Erythroblast (primary cell): ENCODE data around the gene FNDC3B.

ENCODE experiments used
- DNase-seq, 2 experiments: peaks; one replicate each; lab custom pipeline; 2025; lab: John Stamatoyannopoulos, UW
- GATA1 ChIP-seq: IDR thresholded peaks from 2 replicates; pipeline ENCODE4 v1.6.1; 2011; ENCODE audit warnings: low read depth, mild to moderate bottlenecking, control low read depth, low read length, moderate library complexity
- POLR2A ChIP-seq: IDR thresholded peaks from 2 replicates; pipeline ENCODE4 v1.6.1; 2011; ENCODE audit warnings: mild to moderate bottlenecking, low read length

FNDC3B gene

DNA sequence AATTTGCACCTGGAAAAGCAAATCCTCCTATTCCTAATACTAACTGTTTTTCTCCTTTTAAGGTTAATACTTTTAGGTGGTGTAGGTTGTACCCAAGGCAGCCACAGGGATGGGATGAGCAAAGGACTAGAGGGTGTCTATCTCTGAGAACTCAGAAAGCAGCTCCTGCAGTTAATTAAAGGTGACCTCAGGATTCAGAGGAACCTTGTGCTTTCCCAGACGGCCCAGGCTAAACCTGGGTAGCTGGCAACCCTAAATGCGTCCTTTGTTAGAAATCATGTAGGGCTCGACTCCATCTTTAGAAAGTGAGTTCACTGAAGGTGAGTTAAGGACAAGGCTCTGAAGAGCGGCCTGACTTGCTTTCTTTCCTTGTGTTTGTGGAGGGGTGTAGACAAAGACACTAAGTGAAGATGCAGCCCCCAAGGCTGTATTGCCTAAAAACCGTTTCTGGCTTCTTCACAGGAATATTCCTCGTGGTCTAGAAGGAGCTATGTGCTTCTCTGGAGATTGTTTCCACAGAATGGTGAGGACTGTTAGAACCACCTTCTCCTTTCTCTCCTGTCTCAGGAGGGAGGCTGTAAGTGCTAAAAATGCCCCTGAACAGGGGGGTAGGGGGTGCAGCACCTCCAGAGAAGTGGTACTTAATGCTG is 14.9 kb downstream of the FNDC3B start:
- no peak for DNase-seq
- TF ChIP-seq POLR2A = no peak
- TF ChIP-seq GATA1 = no peak

DNA sequence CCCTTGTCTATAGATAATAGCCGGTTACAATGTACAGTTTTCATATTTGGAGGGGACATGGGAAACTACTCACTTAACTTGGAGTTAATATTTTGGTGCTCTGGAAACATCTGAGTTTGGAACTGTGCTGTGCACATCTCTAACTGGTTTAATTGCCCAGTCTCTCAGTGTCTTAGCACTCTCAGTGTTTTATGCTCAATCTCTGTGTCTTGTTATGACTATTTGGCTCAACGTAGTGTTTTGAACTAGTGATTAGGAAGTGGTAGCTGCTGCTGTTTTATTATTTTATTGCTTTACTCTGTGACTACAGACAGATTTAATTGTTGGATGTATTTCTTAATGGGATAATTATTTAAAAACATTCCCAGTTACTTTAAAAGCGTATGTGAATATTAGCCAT is 17.0 kb downstream of the FNDC3B start:
- TF ChIP-seq POLR2A = no peak
- TF ChIP-seq GATA1 = no peak
- DNase-seq = no peak

DNA sequence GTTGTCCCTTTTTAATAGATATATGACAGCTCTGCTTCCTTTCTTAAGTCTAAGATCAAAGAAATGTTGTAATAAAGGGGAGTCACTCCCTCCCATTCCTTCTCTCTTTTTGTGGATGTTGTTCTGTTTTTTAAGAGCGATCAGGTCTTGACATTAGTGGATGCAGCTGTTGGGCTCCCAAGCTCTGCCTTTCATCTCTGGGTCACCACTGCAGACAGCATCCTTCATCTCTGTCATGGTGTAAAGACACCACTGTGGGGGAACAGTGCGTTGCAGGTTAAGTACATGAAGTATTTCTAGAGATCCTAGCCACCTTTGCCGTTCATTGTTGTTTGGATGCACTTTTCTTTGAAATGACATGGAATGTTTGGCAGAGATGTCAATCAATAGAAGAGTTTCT is 17.7 kb downstream of the FNDC3B start:
- DNase-seq = no peak
- TF ChIP-seq GATA1 (no peak), POLR2A (no peak)

DNA sequence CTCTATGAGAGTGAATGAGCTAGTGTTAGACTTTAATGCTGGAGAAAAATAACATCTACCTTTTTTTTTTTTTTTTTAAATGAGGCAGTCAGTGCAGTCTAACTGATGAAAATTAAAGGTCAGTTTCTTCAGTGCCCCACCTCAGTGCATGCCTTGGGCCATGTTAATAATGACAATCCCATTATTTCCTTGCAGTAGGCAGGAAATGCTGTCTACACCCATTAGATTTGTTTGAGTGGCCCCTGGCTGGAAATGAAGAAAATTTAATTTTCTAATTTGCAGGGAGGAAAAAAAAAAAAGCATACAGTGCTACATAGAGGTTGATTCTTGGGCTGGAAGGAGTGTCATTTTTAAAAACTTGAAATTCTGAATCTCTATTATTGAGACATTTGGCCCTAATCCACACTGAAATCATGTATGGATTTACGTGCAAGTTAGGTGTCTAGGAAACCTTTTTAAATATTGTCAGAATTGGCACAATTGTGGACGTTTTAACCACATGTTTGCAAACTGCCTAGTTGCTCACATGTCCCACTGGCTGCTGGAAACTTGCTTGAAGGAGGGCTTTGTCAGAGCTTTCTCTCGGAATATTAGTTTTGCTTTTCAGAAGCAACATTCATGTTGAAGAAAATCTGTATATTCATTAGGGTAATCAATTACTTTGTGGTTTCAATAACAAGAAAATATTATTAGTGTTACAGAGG is 18.4 kb downstream of the FNDC3B start:
- TF ChIP-seq GATA1 (no peak), POLR2A (no peak)

DNA sequence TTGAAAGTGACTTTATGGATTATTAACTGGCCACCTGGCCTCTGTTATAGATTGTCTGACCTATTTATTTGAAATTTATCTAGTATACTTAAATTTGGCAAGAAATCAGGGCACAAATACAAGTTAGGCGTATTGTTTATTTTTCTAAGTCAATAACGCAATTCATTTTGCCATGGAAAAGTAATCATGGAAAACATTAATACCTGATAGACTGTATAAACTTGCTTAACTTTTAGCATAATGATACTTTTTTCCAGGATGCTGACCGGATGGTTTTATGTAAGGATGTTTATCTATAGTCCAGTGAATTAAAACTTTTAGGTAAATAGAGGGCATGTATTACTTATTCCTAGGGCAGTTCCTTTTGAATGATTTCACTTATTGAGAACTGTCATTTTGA is 20.2 kb downstream of the FNDC3B start:
- TF ChIP-seq POLR2A (no peak), GATA1 (no peak)
- DNase-seq = no peak

More for the DNA sequence above, 18.4 kb downstream of the FNDC3B start:
- DNase-seq = no peak

DNA sequence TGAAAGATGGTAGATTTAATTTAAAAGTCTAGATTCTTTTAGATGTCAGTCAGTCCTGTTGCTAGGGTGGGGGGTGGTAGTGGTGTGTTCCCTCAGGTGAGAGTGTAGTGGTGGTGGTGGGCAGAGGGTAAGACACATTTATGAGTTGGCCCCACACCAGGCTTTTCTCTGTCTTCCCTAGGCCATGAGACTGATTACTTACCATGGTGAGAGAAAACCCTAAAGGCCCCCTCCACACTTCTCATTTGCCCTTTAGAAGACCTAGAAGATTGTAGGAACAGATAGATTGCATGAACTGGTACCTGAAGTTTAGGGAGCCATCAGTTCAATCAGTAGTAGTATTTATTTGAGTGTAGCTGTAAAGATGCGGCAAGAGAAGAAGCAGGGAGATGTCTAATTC is 20.9 kb downstream of the FNDC3B start:
- DNase-seq = no peak
- no peak for TF ChIP-seq GATA1
- no peak for TF ChIP-seq POLR2A

DNA sequence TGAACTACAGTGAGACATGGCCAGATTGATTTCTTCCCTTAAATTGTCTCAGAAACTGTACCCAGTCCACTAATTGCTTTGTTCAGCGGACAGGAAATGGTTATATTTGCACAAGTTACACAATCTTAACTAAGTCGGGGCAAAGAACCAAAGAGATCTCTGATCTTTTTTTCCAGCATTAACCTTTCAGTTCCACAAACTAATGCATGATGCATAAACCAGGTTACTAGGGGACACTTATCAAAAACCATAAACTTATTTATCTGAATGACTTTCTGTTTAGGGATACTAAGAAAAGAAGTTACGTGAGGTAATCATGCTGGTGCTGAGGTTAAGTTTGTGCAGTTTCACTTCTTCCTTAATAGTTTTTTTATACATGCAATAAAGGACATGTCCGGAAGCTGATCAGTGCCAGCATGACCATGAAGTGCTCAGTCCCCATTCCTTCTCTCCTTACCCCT is 22.4 kb downstream of the FNDC3B start:
- no peak for DNase-seq
- TF ChIP-seq POLR2A = no peak
- TF ChIP-seq GATA1 = no peak

DNA sequence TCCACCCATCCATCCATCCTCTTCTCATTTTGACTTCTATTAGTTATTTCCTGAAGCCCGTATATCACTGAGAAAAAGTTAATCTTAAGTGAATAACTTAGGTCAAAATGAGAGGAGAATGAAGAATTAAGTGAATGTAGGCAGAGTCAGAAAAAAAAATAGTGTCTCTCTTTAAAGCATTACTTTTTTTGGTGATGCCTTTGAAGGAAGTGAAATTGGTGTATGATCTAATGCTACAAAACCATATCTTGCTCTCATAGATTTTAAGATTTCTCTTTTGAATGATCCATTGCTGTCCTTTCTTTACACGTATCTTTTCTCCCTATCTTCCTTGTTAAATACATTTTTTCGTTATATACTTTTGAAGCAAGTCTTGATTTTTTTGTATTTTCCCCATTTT is 23.4 kb downstream of the FNDC3B start:
- TF ChIP-seq GATA1 (no peak), POLR2A (no peak)
- DNase-seq = no peak

DNA sequence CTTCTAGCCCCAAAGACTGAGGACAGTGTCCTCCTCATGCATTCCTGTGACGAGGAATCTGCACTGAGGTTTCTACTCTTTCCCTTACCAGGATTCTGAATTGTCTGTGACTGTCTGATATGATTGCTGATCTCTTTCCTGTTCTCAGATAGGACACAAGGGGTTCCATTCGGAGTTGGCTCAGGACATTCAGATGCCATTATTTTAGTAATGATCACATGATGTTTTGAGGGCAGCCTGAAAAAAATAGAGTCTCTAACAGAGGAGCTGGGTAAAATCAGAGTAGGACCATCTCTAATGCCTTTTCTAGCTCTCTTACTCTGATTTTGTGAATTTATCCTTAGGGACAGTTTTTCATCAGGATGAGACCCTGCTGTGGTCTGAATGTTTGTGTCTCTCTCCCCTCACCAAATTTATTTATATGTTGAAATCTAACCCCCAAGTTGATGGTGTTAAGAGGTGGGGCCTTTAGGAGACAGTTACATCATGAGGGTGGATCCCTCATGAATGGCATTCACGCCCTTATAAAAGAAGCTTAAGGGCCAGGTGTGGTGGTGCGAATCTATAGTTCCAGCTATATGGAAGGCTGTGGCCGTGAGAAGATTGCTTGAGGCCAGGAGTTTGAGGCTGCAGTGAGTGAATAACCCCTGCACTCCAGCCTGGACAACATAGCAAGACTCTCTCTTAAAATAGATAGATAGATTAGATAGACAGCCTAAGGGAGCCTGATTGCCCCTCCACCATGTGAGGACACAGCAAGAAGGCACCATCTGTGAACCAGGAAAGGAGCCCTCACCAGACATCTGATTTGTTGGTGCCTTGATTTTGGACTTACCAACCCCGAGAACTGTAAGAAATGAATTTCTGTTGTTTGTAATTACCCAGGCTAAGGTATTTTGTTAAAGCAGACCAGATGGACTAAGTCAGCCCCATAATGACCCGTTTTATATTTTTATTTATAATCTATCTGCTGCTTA is 24.4 kb downstream of the FNDC3B start:
- DNase-seq = no peak
- no peak for TF ChIP-seq POLR2A
- no peak for TF ChIP-seq GATA1

DNA sequence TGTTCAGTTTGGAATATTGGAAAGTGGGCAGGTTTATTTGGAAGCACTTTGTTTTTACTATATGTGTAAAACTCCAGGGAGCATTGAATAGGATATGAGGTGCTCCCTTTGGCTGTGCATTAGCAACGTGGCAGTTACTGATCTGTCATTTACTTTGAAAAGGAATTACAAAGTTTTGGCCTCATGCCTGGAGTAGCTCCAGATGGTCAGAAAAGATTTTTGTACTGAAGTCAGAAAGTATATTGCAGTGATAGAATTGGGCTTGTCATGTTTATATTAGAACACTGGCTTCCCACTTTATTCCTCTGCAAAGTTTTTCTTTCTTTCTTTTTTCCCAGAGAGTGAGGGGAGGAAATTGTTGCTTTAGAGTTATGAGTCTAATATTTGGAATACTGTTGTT is 26.1 kb downstream of the FNDC3B start:
- peak; percentile 75 to 82 for DNase-seq
- TF ChIP-seq POLR2A (no peak), GATA1 (no peak)

DNA sequence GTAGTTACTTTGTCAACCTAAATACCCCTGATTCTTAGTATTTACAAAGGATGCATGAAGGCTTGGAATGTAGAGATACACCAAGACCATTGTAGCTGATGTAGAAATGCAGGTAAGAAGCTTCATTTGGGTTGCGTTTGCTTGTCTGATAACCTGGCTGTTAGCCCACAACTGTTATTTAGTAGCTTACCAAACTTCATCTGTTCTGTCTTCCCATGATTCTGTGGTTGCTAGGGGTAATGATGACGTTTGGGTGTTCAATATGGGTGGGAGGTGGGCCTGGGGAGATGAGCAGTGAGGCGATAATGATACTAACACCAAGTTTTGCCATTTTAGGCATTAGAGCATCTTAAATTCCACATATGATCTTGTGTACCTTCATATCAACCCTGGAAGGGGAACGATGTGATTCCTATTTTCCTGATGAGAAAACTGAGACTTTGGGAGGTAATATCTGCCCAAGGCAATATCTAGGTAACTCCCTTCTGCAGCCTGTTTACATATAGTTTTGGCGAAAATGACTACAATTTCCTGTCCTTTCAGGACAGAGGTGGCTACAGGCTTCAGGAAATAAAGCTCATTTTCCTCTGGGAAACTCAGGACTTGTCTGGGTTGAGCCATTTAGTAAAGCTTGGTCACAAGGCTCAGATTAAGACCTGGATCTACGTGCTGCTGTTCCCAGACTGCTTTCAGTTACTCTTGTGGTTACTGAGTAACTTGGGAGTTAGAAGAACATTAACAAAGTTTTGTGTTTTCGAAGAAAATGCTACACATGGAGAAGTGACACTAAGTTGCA is 26.8 kb downstream of the FNDC3B start:
- DNase-seq = no peak
- TF ChIP-seq GATA1 = no peak
- no peak for TF ChIP-seq POLR2A

DNA sequence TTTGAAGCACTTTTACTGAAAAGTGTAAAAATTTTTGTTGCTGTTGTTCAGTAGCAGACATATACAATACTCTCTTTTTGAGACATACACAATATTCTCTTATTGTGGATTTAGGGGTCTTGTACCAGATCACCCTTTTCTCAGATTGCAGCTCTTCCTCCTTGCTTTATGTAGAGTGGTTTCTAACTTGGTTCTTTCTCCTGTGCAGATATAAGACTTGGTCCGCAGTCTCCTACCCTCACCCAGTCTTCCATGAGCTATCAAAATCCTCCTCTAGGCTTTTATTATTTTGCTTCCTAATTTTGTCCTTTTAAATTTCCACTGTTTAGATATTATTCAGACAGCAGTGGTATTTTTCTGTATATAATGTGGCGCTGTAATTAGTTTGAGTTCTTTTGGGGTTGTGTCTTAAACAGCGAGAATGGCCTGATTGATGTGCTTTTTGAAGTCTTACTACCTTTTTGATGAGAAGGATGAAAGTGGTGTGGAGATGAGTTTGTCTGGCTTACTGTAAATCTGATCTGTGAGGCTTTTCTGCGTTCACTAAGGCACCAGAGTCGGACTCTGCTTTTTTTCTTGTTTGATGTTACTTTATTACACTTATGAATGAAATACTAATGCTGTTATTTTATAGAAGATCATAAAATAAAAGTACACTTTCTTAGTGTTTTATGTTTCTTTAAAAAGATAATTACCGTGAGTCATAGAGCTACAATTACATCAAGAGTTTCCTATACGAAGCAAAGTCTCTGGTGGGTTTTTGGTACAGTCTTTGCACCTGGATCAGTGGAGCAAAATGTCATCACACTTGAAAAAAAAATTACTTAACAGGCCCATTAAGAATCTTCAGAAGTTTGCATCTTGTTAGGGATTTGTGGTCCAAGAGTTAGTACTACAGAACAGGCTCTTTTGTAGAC is 27.8 kb downstream of the FNDC3B start:
- TF ChIP-seq GATA1 = no peak
- TF ChIP-seq POLR2A = no peak
- no peak for DNase-seq
